HG03135 (cell line): ENCODE data around the gene DNAJC30.
"Not testable (repeated sequence)": the region's sequence is repeated elsewhere in the genome, so short reads cannot be mapped to it uniquely, and the experiment has no call there.

Source experiments
- ATAC-seq: cut with Tn5 transposase; IDR thresholded peaks from one replicate; pipeline ENCODE4 v1.9.1; 2021; ENCODE audit warnings: mild to moderate bottlenecking, moderate library complexity; ENCODE audit not compliant: unreplicated experiment

DNAJC30 gene

DNA sequence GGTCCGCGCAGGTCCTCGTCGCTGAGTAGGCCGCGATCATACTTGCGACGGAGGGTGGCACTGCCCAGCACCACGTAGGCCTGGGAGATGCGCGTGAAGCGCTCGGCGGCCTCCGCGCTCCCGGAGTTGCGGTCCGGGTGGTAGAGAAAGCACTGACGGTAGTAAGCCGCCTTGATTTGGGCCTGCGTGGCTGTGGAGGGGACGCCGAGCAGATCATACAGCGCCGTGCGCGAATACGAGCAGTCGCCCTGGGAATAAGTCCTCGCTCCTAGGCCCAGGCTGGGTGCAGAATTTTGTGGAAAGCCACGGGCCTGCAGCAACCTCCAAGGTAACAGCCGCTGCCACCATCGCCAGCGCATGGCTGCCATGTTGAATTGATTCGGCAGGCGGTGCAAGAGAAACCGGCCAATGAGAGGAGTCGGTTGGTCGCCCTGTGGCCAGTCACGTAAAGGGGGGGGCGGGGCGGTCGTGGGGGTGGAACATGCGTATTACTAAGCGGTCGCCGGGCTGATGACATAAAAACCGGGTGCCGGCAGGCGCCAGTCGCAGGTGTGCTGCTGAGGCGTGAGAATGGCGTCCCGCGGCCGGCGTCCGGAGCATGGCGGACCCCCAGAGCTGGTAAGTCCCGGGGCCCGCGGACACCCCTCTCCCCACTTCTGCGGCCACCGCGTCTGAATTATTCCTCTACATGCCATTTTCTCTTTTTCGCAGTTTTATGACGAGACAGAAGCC is at the start of gene DNAJC30, which contains the start of gene BUD23:
Gene DNAJC30 (minus strand): TSS at position 398 of the 732 bp plus-strand sequence. CDS start 30 bp downstream, at position 368.
Gene BUD23 (plus strand): TSS at position 542 of the 732 bp plus-strand sequence. CDS start 29 bp downstream, at position 571.
- peak; percentile 83 for ATAC-seq

DNA sequence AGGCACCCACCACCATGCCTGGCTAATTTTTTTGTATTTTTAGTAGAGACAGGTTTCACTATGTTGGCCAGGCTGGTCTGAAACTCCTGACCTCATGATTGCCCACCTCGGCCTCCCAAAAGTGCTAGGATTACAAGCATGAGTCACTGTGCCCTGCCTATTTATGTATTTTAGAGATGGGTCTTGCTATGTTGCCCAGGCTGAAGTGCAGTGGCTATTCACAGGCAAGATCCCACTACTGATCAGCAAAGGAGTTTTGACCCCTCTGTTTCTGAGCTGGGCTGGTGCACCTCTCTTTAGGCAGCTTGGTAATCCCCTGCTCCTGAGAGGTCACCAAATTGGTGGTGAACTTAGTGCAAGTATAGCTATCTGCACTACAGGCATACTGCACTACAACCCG is 49.1 kb upstream of the DNAJC30 start:
- ATAC-seq: no peak

DNA sequence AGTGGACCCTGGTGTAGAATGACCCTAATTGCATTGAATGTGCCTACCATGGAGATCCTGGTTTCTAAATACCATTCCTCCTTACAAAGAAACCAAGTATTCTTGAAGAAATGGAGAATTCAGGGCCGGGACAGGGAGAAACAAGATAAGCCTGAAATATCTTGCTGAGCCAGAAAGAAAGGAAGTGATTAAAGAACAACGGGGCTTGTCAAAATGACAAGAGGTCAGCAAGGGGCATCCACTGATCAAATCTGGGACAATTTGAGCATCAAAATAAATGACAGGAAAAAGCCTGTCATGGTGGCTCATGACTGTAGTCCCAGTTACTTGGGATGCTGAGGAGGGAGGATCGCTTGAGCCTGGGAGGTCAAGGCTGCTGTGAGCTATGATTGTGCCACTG is 47.2 kb upstream of the DNAJC30 start:
- no peak for ATAC-seq

DNA sequence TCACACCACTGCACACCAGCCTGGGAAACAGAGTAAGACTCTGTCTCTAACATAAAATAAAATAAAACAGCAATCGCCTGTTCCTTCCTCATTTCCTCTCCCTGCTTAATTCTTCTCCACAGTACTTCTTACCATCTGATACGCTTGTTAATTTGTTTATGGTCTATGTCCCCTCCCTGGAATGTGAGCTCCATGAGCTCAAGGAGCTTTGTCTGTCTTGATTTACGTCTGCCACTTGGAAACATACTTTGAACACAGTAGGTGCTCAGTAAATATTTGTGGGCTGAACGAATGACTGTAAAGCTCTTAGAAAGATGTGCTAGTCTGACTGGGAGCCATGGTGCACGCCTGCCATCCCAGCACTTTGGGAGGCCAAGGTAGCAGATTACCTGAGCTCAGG is 45.3 kb upstream of the DNAJC30 start:
- no peak for ATAC-seq

DNA sequence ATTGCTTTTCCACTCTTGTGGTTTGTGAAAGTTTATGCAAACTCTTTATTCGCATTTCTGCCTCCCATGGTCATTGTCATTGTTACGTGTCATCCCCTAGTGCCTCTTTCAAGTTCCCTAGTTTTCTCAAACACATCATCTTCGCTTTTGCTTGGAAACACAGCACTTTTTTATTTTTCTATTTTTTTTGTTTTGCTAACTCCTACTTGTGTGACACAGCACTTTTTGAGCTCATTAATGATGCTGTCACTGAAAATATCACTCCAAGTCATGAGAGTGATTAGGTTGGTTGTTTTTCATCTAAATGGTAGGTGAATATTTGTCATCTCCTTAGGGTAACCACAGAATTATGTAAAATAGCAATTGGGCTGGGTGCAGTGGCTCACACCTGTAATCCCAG is 44.7 kb upstream of the DNAJC30 start:
- ATAC-seq: no peak

DNA sequence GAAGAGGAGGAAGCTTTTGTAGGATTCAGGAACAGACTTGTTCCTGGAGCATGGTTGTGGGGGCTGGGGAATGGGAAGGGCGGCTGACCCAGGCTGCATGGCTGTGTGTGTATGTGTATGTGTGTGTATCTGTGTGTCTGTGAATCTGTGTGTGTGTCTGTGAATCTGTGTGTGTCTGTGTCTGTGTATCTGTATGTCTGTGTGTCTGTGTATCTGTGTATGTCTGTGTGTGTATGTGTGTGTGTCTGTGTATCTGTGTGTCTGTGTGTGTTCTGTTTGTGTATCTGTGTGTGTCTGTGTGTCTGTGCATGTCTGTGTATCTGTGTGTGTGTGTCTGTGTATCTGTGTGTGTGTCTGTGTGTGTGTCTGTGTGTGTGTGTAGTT is 42.8 kb upstream of the DNAJC30 start:
- ATAC-seq: peak; percentile 24

DNA sequence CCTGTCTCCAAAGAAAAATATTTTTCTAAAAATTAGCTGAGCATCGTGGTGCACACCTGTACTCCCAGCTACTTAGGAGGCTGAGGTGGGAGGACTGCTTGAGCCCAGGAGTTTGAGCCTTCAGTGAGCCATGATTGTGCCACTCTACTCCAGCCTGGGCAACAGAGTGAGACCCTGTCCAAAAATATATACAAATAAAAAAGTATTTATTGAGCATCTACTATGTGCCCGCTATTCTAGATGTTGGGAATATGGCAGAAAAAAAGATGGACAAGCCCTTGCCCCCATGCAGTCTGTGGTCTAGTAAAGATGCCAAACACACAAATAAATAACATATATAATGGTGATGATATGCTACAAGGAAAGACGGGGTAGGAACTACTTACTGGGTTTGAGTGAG is 40.6 kb upstream of the DNAJC30 start:
- no peak for ATAC-seq

DNA sequence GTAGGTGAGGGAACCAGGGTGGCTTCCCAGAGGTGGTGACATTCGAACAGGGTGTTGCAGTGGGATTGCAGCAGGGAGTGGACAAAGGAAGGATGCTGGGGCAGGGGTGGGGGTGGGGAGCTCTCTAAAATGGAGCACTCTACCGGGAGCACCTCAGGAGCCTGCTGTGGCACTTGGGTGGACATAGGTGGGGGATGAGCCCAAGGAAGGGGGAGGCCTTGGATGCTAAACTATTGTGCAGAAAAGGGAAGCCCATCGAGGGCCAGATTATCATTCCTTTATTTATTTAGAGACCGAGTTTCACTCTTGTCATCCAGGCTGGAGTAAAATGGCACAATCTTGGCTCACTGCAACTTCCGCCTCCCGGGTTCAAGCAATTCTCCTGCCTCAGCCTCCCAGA is 39.5 kb upstream of the DNAJC30 start:
- ATAC-seq: no peak

DNA sequence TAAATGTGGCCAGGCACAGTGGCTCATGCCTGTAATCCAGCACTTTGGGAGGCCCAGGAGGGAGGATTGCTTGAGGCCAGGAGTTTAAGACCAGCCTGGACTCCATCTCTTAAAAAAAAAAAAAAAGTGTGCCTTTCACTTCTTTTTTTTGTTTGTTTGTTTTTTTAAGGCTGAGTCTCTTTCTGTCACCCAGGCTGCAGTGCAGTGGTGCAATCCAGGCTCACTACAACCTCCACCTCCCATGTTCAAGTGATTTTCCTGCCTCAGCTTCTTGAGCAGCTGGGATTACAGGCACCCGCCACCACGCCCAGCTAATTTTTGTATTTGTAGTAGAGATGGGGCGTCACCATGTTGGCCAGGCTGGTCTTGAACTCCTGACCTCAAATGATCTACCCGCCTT is 38.9 kb upstream of the DNAJC30 start:
- ATAC-seq: not testable (repeated sequence)

DNA sequence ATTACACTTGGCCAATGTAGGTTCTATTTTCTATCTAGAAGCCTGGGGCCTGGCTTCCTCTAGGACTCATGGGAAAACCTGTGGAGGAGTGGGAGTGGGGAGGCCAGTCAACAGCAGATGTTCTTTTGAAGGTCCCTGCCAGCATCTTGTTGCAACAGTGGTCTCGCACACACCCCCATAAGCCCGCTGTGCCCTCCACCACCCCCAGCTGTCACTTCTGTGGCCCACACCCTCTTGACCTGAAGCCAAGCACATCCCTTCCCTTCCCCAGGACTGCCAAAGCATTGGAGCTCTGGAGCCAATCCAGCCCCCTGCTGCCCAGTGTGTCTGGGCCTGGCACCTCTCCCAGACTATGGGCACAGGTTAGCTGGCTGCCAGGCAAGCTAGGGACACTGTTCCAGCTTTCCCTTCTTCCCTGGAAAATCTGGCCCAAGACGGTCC is 38.1 kb upstream of the DNAJC30 start:
- ATAC-seq: no peak

DNA sequence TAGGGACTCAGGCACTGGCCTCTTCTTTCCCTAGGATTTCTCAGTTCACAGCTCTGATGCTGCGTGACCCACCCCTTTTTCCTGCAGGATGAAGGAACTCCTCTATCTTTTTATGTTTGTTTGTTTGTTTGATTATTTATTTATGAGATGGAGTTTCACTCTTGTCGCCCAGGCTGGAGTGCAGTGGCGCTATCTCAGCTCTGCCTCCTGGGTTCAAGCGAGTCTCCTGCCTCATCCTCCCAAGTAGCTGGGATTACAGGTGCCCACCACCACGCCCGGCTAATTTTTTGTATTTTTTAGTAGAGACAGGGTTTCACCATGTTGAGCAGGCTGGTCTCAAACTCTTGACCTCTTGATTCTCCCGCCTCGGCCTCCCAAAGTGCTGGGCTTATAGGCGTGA is 37.2 kb upstream of the DNAJC30 start:
- ATAC-seq: not testable (repeated sequence)

DNA sequence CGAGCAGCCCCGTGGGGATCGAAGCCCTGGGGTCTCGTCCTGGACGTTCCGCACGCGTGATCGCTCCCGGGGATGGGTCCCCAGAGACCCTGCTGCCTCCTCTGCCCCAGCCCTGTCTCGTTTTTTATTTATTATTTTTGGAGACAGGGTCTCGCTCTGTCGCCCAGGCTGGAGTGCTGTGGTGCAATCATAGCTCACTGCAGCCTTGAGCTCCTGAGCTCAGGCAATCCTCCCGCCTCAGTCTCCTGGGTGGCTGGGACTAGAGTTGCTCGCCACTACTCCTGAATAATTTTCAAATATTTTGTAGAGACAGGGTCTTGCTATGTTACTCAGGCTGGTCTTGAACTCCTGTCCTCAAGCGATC is 36.5 kb upstream of the DNAJC30 start:
- peak; percentile 14 for ATAC-seq

DNA sequence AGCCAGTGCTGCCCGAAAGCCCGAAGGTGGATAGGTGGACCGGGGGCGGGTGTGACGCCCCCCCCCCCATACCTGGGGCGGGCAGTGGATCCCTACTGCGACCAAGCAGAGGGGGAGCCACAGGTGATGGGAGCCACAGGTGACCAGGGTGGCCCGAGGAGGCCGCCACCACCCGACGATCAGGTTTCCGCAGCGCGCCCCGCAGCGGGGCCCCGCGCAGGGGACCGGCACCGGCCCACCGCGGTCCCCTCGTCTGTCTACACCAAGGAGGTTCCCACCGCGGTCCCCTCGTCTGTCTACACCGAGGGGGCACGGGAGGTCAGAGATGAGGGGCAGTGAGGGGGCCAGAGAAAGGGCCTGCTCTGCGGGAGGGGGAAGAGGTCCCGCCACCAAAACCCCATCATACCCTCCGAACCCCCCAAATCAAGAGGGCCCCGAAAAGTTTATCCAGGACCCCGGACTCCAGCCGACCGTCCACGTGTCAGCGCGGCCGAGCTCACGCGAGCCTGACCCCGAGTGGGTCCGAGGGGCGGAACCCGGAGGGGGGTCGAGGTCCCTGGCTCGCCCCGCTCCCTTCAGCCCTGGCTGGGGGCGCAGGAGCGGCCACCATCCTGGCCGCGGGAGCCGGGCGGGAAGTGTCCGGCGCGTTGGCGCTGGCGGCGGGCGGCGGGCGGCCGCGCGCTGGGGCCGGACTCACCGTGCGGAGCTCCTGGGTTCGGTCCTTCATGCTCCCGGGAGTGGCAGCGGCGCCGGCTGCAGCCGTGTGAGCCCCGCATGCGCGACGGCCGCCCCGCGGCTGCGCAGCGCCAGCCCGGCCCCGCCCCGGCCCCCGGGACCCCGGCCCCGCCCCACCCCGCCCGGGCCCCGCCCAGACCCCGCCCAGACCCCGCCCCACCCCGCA is 35.9 kb upstream of the DNAJC30 start, which contains the start of gene STX1A:
Gene STX1A (minus strand): TSS at position 765 of the 901 bp plus-strand sequence. CDS start 38 bp downstream, at position 727.
- ATAC-seq: peak; percentile 59

DNA sequence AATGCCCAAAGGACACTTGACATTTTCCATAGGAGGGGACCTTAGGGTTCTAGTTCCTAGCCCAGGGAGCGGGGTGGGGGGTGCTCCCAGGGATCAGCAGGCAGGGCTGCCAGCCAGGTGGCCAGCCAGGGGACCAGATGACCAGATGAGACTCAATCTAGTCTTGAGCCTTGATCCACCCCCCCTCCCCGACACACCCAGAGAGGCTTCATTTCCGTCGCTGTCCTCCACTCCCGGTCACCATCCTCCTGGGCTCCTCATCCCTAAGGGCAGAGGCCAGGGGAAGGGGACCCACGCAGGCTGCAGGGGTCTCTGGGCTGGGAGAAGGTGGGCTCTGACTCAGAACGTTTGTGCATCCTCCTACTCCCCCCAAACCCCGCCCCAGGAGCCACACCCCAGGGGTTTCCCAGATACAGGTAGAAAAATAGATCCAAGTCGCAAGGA is 35.2 kb upstream of the DNAJC30 start:
- no peak for ATAC-seq

DNA sequence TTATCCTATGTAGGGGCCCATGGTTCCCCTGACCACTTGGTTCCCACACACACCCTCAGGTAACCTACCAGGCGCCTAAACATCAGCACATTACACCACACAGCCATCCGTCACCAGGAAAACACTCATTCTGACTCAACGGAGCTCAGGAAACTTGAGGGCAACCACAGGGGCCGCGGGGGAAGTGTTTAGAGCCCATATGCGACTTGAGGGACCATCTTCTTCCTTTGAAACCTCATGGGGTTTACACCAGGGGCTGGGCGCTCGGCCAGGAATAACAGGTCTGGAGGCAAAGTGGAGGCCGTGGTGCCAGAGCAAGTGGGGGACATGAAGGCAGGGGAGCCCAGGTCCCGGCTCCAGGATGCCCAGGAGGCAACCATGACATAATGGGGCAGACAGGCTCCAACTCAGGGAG is 34.7 kb upstream of the DNAJC30 start:
- no peak for ATAC-seq

DNA sequence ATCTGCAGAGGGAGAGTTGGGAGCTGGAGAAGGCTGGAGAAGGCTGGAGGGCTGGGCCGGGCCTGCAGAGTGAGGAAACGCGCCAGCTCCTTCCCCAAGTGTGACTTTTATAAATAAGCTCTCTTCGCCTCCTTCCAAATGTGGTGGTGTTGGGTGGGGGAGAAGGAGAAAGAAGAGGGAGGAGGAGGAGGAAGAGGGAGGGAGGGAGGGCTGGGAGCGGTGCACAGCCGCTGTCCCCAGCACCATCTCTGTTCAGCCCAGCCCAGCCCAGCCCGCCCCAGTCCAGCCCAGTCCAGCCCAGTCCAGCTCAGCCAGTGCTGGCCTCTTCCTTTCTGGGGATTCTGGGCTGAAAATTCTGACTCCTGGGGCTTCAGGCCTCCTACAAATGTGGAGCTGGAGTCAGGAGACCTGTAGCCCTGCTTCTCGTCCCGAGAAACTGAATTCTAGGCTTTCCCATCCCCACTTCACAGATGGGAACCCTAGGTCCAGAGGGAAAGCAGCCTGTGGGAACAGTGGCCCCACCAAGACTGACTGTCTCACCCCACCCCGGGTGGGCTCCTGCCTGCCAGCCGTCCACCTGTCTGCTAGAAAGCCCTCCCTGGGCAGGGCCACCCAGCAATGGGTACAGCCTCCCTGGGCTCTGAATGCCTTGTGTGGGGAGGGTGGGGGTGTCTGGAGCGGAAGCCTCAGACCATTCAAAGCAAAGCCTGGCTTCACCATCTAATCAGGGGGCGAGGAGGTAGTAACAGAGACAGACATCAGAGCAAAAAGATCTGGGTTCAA is 34.0 kb upstream of the DNAJC30 start:
- no peak for ATAC-seq

DNA sequence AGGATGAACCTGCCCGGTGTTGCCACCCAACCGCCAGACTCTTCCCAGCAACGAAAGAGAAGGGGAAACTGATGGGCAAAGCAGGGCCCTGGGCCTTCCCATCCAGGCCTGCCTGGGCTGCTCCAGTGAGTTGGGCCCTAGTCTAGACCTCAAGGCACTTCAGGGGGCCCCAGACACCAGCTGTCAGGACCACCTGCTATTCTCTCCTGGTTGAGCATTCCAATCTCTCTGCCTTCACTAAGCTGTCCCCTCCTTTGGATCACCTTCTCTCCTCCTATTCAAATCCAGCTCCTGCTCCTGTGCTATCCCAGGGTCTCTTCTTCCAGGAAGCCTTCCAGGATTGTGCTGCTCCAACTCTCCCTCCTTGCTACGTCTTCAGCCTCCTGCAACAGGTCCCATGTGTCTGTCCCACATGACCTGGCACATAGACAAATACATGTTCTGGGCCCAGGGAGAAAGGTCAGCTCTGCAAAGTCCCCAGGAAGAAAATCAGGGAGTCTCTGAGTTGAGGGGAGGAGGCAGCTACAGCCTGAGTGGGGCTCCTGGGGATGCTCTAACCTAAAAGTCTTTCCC is 33.2 kb upstream of the DNAJC30 start:
- no peak for ATAC-seq

DNA sequence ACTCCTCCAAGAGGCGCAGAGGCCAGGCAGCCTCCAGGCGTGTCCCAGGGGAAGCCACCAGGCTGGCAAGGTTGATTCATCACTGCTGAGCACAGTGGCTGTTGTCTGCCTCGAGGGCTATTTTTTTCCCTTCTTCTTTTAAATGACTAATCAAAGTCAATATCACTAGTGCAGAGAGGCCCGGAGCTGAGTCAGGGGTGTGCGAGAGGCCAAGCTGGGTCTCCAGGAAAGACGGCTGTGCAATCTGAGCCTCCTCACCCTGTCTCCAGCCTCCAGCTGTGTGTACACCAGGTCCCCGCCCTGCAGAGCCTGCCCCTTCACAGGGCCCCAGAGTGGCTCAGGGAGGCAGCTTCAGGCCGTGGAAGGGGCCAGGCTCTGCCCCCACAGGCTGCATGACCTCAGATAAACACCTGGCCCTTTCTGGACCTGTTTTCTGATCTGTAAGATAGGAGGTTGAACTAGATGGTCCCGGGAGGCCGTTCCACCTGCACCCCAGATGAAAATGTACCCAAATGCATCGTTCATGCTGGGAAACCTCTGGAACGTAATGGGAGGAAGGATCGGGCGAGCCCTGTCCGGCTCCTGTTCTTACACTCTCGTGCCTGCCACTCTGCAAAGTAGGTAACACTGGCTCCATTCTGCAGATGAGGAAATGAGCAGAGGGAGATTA is 32.5 kb upstream of the DNAJC30 start:
- no peak for ATAC-seq

DNA sequence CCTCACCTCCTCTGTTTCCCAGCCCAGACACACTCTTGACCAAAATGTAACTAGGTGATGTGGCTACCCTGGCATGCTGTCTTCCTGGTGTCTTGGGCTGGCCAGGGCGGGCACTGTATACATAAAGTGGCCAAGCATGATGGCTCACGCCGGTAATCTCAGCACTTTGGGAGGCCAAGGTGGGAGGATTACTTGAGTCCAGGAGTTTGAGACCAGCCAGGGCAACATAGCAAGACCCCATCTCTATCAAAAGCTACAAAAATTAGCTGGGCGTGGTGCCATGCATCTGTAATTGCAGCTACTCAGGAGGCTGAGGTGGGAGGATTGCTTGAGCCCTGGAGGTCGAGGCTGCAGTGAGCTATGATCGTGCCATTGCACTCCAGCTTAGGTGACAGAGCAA is 30.1 kb upstream of the DNAJC30 start:
- not testable (repeated sequence) for ATAC-seq

DNA sequence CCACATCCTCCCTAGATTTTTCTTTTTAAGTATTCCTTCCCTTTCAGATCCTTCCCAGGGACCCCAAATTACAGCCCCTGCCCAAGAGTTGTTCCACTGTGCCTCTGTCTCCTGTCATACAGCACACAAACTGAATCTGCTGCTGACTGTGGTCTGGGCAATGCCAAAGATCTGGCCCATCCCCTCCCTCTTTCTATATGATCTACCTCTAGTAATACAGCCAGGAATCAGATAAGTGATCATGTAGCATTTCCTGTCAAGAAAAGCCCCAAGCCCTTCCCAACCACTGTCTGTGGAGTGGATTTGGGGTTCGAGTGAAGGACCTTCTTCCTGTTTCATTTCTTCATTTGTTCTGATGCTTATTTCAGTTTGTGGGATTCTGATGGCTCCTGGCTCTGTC is 29.5 kb upstream of the DNAJC30 start:
- no peak for ATAC-seq
